HG02870 (cell line): Measurements from ENCODE around the gene SLC27A3.
"Not testable (repeated sequence)": the region's sequence is repeated elsewhere in the genome, so short reads cannot be mapped to it uniquely, and the experiment has no call there.

ENCODE experiments used
- ATAC-seq: cut with Tn5 transposase; IDR thresholded peaks from one replicate; pipeline ENCODE4 v1.9.1; 2021; ENCODE audit warnings: mild to moderate bottlenecking, moderate library complexity; ENCODE audit not compliant: unreplicated experiment

Gene SLC27A3

DNA sequence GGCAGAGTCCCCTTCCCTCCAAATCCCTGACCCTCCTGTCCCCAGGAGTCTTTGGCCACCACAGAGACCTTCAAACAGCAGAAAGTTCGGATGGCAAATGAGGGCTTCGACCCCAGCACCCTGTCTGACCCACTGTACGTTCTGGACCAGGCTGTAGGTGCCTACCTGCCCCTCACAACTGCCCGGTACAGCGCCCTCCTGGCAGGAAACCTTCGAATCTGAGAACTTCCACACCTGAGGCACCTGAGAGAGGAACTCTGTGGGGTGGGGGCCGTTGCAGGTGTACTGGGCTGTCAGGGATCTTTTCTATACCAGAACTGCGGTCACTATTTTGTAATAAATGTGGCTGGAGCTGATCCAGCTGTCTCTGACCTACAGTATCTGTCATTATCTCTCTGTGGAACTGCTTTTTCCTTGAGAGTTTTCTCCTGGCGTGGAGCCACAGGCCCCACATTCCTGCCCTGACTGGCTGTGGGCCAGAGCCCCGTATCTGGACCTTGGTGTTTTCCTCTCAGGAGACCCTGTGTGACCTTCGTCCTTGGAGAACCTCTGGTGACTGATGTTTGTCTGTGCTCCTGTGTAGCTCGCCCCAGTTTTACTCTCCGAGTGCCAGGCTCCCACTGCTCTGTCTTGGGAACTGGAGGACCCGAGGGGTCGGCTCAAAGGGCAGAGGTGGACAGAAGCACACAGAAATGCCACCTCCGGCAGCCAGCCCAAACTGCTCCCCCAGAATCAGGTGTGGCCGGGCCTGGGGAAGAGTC is 4.8 kb downstream of the SLC27A3 start:
- no peak for ATAC-seq

DNA sequence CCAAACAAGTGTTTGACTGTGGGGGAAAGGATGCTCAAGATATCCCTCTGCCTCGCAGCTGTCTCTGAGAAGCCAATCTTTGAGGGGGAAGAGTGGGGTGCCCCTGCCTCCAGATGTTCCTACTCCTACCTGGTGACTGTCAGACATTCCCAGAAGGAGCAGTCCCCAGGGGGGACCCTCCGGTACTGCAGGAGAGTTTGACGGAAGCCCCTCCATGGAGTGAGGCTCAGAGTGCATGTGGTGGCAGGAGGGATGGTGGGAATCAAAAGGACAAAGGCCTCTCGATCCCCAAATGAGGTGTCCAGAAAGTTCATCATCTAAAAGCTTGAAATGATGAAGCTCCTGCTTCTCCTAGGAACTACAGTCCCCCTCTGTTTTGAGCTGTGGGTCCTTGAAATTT is 5.3 kb downstream of the SLC27A3 start:
- ATAC-seq = no peak

DNA sequence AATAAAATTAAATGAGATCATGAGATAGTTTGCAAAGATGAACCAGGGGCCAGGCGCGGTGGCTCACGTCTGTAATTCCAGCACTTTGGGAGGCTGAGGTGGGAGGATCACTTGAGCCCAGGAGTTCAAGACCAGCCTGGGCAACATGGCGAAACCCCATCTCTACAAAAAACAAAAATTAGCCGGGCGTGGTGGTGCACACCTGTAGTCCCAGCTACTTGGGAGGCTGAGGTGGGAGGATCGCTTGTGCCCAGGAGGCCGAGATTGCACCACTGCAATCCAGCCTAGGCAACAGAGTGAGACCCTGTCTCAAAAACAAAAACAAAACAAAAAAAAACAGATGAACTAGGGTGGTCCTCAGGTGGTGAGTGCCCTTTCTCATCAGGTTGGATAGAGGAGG is 7.4 kb downstream of the SLC27A3 start:
- not testable (repeated sequence) for ATAC-seq

- ATAC-seq = peak; percentile 80
Observed at GRCh38 chr1:153783233-153784190, 8.3 kb downstream of the SLC27A3 start.

DNA sequence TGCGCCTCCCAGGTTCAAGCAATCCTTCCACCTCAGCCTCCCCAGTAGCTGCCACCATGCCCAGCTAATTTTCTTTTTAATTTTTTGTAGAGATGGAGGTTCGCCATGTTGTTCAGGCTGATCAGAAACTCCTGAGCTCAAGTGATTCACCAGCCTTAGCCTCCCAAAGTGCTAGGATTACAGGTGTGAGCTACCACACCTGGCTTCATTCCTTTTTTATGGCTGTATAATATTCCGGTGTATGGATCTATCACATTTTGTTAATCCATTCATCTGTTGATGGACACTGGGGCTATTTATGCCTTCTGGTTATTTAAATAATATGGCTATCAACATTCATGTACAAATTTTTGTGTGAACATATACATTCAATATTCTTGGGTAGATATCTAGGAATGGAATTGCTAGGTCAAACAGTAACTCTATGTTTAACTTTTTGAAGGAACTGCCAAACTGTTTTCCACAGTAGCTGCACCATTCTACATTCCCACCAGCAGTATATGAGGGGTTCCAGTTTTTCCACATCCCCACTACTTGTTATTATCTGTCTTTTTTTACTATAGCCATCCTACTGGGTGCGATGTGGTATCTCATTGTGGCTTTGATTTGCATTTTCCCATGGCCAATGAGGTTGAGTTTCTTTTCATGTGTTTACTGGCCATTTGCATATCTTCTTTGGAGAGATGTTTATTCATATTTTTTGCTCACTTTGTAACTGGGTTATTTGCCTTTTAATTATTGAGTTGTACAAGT is 11.0 kb downstream of the SLC27A3 start:
- ATAC-seq = no peak

DNA sequence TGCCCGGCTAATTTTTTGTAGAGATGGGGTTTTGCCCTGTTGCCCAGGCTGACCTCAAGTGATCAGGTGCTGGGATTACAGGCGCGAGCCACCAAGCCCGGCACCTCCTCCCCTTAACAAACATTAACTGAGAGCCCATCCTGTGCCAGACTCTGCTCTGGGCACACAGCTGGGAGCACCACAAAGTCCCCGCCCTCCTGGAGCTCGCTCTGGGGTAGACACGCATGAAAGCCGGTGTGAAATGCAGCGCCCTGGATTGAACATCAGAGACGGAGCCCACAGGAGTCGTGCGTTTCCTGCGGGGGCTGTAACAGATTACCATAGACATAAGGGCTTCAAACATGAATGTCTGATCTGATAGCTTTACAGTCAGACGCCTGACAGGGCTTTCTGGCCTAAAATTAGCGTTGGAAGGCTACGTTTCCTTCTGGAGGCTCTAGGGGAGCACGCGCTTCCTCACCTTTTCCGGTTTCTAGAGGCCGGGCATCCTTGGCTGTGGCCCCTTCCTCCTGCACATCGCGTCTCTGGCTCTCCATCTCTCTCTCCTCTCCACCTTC is 14.3 kb downstream of the SLC27A3 start:
- no peak for ATAC-seq

DNA sequence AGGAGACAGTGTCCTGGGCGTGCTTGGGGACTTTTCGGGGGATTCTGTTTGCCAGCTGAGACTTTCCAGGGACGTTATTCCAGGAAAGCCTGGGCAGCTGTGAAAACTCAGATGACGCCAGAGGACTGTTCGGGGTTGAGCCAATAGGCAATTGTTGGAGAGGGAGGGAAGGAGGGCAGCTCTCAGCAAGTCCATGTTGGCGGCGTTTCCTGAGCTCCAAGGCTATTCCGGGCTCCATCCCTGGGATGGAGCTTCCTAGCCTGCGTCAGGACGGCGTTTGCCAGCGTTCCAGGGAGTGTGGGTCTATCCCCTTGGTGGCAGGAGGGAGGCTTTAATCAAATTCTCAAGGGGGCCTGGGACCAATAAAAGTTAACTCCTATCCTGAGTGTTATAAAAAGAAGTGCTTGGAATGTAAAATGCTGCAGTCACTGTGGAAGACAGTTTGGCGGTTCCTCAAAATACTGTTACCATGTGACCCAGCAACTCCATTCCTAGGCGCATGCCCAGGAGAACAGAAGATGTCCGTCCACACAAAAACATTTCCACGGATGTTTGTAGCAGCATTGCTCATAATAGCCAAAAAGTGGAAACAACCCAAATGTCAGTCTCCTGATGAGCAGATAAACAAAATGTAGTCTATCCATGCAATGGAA is 15.2 kb downstream of the SLC27A3 start:
- no peak for ATAC-seq

DNA sequence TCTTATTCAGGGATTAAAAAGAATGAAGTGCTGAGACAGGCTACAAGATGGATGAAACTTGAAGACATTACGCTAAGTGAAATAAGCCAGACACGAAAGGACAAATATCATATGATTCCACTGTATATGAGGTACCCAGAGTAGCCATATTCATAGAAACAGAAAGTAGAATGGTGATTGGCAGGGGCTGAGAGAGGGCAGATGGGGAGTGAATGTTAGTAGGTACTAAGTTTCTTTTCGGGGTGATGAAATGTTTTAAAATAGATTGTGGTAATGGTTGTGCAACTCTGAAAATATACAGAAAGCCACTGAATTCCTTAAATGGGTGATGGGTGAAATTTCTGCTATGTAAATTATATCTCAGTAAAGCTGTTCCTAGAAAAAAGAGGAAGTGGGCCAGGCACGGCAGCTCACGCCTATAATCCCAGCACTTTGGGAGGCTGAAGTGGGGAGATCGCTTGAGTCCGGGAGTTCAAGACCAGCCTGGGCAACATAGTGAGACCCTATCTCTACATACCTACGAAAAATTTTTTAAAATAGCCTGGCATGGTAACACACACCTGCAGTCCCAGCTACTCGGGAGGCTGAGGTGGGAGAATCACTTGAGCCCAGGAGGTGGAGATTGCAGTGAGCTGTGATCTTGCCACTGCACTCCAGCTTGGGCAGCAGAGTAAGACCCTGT is 15.9 kb downstream of the SLC27A3 start:
- peak; percentile 85 for ATAC-seq

GRCh38 chr1:153791648-153792253 is 16.5 kb downstream of the SLC27A3 start:
- ATAC-seq = no peak

DNA sequence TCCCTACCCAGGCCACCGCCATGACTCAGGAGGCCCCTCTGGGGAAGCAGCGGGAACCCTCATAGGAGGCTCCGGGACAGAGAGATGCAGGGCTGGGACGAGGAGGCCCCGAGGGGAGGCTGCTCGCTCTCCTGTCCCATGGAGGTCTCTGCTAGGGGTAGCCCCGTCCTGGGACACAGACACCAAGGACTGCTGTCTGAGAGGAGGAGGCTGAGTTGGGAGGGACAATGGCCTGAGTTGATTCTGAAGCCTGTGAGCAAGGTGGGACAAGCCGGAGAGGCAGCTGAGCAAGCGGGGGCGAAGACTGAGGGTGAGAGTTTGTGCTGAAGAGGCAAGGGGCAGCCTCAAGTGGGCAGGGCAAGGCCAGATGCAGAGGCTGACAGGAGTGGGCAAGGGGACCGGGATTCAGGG is 17.4 kb downstream of the SLC27A3 start:
- no peak for ATAC-seq

GRCh38 chr1:153793261-153793972 is 18.2 kb downstream of the SLC27A3 start:
- ATAC-seq = no peak

DNA sequence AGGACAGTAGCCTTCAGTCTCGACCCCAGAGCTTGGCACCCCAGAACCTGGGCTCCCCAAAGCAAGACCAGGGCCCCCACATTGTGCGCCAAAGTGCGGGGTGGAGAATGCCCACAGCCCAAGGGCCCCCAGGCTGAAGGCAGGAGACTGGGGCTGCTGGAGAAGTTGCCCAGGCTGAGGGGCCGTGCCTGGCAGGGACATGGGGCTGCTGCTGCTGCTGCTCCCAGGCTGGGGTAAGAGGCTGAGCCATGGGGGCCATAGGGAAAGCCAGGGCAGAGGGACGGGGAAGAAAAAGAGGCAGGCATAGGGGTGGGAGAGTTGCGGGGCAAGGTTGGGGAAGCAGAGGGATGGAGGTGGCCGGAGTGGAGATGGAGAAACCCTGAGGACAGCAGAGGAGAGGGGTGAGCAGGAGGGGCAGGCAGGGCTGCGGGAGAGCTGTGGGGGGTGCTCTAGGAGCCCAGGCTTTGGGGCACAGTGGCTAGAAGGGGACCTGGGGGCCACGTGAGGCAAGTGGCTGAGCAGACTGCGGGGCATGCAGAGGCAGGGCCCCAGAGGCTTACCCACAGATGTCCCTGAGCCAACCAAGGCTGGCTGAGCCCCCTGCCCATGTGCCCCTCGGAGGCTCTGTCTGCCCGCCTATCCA is 18.9 kb downstream of the SLC27A3 start:
- ATAC-seq = no peak

- no peak for ATAC-seq
Observed at GRCh38 chr1:153794624-153795329, 19.6 kb downstream of the SLC27A3 start.

DNA sequence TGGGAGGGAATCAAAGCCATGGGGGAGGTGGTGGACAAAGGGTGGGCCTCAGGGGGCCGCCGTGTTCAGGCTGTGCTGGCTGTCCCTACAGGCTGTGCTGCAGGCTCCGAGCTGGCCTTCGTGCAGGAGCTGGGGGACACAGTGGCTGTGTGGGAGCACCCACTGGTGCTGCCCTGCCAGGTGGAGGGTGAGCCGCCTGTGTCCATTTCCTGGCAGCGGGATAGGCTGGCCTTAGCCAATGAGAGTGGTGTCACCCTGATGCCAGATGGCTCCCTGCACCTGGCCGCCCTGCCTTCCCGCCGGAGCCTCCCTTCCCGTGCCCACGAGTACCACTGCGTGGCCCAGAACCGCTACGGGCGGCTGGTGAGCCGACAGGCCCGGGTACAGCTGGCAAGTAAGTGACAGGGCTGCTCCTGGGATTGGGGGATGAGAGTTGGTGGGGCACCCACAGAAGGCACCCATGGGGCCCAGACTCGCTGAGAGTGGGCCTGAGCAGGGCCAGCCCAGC is 20.2 kb downstream of the SLC27A3 start:
- no peak for ATAC-seq

DNA sequence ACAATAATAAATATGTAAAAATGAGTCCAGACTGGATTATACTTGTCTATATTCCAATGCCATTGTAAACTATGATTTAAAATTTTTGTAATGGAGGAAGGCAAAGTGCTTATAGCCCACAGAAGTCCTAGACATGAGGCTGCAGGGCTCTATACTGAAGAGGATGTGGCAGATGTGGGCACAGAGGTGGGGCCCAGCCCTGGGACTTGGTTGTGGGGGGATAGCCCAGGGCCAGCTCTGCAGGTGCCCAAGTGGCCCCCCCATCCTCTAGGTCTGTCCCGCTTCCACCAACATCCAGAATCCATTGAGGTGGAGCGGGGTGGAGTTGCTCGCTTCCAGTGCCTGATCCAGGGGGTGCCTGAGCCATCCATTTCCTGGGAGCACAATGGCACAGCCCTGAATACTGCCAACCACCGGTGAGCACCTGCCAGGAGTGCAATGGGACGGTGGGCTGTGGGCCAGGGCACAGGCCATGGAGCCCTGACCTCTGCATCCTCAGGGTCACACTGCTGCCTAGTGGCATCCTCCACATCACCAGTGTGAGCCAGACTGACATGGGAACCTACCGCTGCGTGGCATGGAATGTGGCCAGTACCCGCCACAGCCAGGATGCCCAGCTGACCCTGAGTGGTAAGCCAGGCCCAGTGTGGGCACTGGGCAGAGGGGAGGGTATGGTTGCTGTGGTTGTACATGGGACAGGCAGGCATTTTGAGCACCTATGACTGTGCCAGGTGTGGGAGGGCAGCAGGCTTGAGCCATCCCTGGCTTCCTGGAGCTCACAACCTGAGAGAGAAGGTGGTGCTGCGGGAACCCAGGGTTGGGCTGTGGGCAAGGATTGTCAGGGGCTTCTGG is 21.0 kb downstream of the SLC27A3 start:
- ATAC-seq = no peak
